Ectodermal cell (in vitro differentiated cells): ENCODE results near the gene SUCLG1.

ENCODE experiments used
- H3K27ac ChIP-seq: 2 replicates; pipeline ENCODE4 v1.7.0; 2013; ENCODE audit warnings: mild to moderate bottlenecking, low read depth, low read length; ENCODE audit not compliant: insufficient read depth, poor library complexity, severe bottlenecking
- H3K27me3 ChIP-seq: 2 replicates; pipeline ENCODE4 v1.7.0; 2013; ENCODE audit warnings: mild to moderate bottlenecking, low read length; ENCODE audit not compliant: insufficient read depth, control insufficient read depth, poor library complexity, severe bottlenecking
- H3K36me3 ChIP-seq: one replicate; pipeline ENCODE4 v1.7.0; 2013; ENCODE audit warnings: low read length; ENCODE audit not compliant: control insufficient read depth, insufficient read depth
- H3K4me1 ChIP-seq: one replicate; pipeline ENCODE4 v1.7.0; 2013; ENCODE audit warnings: low read length; ENCODE audit not compliant: control insufficient read depth, insufficient read depth
- H3K4me3 ChIP-seq: 2 replicates; pipeline ENCODE4 v1.7.0; 2013; ENCODE audit warnings: low read depth, low read length, control low read depth; ENCODE audit not compliant: insufficient read depth
- H3K9me3 ChIP-seq: 2 replicates; pipeline ENCODE4 v1.7.0; 2013; ENCODE audit warnings: mild to moderate bottlenecking, low read length, moderate library complexity; ENCODE audit not compliant: control insufficient read depth
- WGBS, 2 experiments: methylation state at CpG; one replicate each; pipeline ENCODE4 v1.1.7; 2013; ENCODE audit warnings: missing lambda C conversion rate in 2 of 2; 5-methylcytosine and 5-hydroxymethylcytosine counted together

The SUCLG1 gene

GRCh38 chr2:84373866-84374265 is 85.2 kb downstream of the SUCLG1 start:
- Histone ChIP-seq H3K4me1 (no peaks in the 10 kb centered on the region), H3K9me3 (no peaks in the 10 kb centered on the region), H3K27ac (no peak overlapping the region), H3K27me3 (no peaks in the 10 kb centered on the region), H3K36me3 (no peaks in the 10 kb centered on the region), H3K4me3 (no peak overlapping the region)
- 93 to 99% methylated on average over 5 of the region's 5 CpGs for WGBS, 2 experiments
